Epithelial cell of prostate (primary cell): Measurements from ENCODE around the gene PCNX3.

ENCODE experiments used
- DNase-seq: peaks from one replicate; pipeline ENCODE4 v3.0.0-alpha.2; 2011; ENCODE audit warnings: low read depth, low spot score
- H3K27ac ChIP-seq: fragments of 450-650 bp; 2 replicates; pipeline ENCODE4 v1.5.1; 2017; ENCODE audit warnings: mild to moderate bottlenecking

PCNX3 gene

DNA sequence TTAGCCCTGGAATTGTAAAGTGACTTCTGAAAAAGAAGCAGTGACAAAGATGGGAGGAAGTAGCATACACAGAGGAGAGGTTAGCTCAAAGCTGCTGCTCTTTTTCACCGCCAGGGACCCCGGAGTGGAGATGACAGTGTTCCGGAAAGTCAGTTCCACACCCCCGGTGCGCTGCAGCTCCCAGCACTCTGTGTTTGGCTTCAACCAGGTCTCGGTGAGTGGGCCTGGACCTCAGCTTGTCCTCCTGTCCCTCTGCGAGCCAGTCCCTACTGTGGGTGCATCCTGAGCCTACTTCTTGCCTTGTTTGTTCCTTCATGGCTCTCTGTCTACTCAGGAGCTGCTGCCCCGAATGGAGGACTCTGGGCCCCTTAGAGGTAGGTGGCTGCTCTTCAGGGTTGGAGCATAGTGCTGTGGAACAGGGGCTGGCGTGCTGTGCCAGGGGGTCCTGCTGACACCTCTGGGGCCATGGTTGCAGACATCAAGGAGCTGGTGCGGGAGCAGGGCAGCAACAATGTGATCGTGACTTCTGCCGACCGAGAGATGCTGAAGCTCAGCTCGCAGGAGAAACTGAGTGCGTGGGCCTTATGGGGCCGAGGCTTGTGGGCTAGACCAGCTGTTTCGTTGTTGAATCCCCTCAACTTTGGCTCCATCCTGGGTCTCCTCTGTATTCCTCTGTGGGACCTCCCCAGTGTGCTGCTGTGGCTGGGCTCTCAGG, 1.7 kb downstream of the PCNX3 start:
- peak overlapping the region; percentile 93 for H3K27ac ChIP-seq

DNA sequence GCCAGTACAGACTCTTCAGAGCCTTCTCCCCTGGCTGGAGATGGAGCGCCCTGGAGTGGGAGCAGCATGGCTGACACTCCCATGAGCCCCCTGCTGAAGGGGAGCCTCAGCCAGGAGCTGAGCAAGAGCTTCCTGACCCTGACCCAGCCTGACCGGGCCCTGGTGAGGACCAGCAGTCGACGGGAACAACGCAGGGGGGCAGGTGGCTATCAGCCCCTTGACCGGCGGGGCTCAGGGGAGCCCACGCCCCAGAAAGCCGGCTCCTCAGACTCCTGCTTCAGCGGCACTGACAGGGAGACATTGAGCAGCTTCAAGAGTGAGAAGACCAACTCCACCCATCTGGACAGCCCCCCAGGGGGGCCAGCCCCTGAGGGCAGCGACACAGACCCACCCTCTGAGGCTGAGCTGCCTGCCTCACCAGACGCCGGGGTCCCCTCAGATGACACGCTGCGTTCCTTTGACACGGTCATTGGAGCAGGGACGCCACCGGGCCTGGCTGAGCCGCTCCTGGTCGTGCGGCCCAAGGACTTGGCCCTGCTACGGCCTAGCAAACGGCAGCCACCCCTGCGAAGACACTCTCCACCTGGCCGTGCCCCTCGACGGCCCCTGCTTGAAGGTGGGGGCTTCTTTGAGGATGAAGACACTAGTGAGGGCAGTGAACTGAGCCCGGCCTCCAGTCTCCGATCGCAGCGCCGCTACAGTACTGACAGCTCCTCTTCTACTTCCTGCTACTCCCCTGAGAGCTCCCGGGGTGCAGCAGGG, 2.6 kb downstream of the PCNX3 start:
- no peak for DNase-seq
- H3K27ac ChIP-seq, result no peak overlapping the region

More for the DNA sequence above, 1.7 kb downstream of the PCNX3 start:
- DNase-seq, result no peak

DNA sequence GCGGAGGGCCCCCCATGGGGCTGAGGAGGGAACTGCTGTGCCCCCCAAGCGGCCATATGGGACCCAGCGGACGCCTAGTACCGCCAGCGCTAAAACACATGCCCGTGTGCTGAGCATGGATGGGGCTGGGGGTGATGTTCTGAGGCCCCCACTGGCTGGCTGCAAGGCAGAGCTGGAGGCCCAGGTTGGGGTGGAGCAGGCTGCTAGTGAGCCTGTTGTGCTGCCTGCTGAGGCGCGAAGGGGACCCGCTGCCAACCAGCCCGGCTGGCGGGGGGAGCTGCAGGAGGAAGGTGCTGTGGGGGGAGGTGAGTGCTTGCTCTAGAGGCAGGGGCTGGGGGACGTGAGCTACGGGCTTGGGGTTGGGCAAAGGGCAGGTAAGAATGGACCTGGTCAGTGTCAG, 3.2 kb downstream of the PCNX3 start:
- no peak for DNase-seq
- H3K27ac ChIP-seq, result no peak overlapping the region

DNA sequence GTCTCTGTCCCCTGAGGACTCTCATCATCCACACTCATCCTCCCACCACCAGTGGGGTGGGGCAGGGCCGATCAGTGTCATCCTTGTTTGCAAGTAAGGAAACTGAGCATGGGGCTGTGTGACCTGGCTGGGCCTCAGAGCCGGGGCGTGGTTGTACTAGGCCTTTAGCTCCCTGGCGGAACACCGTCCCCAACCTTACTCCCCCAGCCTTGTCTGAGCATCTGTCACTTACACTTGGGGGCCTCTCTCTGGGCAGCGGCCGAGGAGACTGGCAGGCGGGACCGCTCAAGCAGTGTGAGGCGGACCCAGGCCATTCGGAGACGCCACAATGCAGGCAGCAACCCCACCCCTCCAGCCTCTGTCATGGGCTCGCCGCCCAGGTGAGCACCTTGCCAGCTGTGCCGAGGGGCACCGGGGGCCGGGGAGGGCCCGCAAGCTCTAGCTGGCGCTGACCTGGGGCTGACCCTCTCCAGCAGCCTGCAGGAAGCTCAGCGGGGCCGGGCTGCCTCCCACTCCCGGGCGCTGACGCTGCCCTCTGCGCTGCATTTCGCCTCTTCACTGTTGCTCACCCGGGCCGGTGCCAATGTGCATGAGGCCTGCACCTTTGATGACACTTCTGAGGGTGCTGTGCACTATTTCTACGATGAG, 3.8 kb downstream of the PCNX3 start:
- no peak for DNase-seq
- H3K27ac ChIP-seq, result no peak overlapping the region

DNA sequence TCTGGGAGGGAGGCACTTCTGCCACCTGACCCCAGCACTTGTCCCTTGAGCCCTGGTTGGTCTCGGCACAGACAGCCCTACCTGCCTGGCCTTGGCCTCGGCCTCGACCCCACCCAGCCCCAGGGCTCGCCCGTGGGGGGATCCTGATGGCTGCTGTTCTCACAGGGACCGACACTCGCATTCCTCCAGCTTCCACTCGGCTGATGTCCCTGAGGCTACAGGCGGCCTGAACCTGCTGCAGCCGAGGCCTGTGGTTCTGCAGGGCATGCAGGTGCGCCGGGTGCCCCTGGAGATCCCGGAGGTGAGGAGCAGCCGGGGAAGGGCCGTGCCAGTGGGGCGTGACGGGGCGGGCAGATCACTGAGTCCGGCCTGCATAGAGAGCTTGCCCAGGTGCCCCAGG, 5.1 kb downstream of the PCNX3 start:
- no peak for DNase-seq
- H3K27ac ChIP-seq, result no peak overlapping the region

DNA sequence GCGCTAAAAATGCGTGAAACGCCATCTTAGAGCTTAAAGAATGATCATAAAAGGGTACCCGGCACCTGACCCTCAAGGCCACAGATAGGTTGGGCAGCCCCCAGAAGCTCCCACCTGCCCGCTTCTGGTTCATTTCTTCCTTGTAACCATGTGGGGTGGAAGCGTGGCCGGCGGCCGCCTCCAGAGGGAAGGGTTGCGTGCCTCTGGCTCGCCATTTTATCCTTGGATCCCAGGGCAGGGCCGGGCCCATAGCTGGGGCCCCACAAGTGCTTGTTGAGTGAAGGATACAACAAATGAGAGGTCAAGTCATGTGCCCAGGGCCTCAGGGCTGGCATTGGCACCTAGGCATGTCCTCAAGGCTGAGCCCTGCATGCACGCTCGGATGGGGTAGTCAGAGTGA, 5.9 kb downstream of the PCNX3 start:
- H3K27ac ChIP-seq, result no peak overlapping the region
- DNase-seq, result no peak

DNA sequence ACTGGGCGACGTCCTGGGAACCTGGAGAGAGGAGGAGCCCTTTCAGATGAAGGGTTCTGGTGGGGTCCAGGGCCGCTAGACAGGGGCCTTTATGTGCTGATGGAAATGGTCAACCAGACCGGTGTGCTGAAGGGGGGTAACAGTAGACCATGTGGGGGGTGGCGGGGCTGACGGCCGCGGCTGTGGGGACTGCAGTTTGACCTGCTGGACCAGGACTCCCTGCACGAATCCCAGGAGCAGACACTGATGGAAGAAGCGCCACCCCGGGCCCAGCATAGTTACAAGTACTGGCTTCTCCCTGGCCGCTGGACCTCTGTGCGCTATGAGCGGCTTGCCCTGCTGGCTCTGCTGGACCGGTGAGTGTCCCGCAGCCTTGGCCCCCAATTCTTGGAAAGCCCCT, 6.4 kb downstream of the PCNX3 start:
- no peak for DNase-seq

DNA sequence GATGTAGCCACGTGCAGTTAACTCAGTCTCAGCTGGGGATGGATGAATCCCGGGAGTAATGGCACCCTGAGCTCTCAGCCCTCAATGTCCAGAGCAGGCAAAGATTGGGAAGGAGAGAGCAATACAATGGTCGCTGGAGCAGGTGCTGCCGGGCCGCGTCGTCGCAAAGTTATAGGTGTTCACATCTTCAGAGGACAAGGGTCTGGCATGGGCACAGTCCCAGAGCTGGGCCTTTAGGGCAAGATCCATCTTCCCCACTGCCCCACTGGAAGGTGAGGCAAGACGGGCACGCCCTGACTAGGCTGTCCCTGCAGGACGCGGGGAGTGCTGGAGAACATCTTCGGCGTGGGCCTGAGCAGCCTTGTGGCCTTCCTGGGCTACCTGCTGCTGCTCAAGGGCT, 7.6 kb downstream of the PCNX3 start:
- no peak for DNase-seq
- H3K27ac ChIP-seq, result no peak overlapping the region

More for the DNA sequence above, 6.4 kb downstream of the PCNX3 start:
- H3K27ac ChIP-seq, result no peak overlapping the region

DNA sequence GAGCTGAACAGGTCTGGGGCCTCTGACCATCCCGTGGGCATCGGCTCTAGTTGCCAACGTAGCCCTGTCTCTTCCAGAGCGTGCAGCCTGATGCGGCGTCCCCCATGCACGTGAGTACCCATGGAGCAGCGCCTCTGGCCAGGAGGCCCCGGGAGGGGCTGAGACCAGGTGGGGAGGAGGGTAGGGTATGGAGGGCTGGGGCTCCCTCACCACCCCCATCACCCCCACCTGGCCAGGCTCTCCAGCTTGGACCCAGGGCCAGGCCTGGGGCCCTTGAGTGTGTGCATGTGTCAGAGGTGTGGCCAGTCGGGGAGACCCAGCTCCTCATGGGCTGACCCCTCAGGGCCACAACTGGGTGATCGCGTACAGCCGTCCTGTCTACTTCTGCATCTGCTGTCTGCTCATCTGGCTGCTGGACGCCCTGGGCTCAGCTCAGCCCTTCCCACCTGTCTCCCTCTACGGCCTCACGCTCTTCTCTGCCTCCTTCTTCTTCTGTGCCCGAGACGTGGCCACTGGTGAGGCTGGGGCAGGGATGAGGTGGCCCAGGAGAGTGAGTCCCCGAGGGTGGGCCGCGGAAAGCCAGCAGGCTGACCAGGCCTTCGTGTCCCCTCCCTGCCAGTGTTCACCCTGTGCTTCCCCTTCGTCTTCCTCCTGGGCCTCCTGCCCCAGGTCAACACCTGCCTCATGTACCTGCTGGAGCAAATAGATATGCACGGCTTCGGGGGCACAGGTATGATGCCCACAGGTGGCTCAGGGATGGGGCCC, 8.5 kb downstream of the PCNX3 start:
- DNase-seq, result no peak

DNA sequence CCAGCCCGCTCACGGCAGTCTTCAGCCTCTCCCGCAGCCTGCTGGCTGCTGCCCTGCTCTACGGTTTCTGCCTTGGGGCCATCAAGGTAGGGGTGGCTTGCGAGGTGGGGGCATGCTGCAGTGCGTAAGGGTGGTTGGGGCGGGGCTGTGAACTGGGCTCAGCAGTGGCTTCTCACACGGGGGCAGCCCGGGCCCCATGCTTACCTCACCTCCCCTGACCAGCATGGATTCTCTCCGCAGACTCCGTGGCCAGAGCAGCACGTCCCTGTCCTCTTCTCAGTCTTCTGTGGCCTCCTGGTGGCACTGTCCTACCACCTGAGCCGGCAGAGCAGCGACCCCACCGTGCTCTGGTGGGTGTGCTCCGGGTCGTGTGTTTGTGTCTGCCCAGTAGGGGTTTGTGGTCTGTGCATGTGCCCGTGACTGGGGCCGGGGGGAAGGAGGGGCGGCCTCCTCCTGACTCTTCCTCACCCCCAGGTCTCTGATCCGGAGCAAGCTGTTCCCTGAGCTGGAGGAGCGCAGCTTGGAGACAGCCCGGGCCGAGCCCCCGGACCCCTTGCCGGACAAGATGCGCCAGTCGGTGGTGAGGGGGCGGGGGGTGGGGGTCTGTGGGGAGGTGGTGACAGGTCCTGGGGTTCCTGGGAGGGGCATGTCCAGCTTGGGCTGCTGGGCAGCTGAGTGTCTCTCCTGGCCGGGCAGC, 9.5 kb downstream of the PCNX3 start:
- DNase-seq, result no peak
- no peak overlapping the region for H3K27ac ChIP-seq

More for the DNA sequence above, 8.5 kb downstream of the PCNX3 start:
- H3K27ac ChIP-seq, result no peak overlapping the region

DNA sequence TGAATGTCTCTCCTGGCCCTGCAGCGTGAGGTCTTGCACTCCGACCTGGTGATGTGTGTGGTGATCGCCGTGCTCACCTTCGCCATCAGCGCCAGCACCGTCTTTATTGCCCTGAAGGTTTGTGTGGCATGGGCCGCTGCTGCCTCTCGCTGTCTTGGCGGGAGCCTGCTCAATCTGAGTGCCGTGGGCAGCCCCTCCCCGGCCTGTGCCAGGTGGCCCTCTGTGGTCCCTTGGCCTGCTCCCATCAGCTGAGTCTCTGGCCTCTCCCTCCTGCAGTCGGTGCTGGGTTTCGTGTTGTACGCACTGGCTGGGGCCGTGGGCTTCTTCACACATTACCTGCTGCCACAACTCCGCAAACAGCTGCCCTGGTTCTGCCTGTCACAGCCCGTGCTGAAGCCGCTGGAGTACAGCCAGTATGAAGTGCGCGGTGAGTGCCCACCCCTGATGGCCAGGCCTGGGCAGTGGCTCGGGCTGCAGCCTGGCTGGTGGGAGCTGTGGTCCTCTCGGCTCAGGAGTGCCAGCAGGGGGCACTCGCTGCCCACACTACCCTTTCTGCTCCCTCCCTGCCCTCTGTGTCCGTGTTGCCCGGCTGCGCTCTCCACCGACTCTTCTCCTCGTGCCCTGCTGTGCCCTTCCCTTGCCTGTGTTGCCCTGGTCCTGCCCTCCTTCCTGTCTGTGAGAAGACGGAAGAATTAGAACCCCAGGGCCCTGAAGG, 10.2 kb downstream of the PCNX3 start:
- H3K27ac ChIP-seq, result no peak overlapping the region
- DNase-seq, result no peak

DNA sequence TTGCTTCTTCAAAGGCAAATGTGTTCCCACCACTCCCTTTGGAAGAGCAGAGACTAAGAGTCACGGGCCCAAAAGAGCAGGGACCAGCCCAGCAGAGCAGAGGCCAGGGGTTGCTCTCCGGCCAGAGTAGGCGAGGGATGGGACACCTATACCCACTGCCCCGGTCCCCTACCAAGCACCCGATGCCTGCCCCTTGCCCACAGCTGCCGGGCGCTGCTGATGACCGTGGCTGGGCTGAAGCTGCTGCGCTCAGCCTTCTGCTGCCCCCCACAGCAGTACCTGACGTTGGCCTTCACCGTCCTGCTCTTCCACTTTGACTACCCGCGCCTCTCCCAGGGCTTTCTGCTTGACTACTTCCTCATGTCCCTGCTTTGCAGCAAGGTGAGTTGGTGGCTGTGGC, 11.6 kb downstream of the PCNX3 start:
- no peak overlapping the region for H3K27ac ChIP-seq
- no peak for DNase-seq

DNA sequence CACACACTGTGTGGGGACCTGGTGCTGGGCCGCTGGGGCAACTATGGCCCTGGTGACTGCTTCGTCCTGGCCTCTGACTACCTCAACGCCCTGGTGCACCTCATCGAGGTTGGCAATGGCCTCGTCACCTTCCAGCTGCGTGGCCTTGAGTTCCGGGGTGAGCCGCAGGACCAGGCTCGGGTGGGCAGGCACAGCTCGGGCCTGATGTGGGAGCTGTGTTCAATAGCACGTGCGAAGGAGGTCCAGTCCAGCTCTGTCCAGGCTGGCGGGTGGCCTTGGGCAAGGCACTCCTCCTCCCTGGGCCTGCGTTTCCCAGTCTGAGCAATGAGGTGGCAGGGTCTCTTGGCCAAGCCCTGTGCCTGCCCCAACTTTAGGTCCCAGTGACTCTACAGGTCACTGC, 14.0 kb downstream of the PCNX3 start:
- no peak overlapping the region for H3K27ac ChIP-seq
- no peak for DNase-seq

DNA sequence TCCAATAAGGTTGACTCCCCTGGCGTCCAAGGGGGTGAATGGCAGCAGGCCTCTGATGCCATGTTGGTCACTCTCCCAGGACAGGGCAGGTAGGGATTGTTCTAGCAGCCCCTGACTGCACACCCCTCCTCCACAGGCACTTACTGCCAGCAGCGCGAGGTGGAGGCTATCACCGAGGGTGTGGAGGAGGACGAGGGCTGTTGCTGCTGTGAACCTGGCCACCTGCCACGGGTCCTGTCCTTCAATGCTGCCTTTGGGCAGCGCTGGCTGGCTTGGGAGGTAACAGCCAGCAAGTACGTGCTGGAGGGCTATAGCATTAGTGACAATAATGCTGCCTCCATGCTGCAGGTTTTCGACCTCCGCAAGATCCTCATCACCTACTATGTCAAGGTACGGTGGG, 14.6 kb downstream of the PCNX3 start:
- no peak for DNase-seq
- H3K27ac ChIP-seq, result no peak overlapping the region

DNA sequence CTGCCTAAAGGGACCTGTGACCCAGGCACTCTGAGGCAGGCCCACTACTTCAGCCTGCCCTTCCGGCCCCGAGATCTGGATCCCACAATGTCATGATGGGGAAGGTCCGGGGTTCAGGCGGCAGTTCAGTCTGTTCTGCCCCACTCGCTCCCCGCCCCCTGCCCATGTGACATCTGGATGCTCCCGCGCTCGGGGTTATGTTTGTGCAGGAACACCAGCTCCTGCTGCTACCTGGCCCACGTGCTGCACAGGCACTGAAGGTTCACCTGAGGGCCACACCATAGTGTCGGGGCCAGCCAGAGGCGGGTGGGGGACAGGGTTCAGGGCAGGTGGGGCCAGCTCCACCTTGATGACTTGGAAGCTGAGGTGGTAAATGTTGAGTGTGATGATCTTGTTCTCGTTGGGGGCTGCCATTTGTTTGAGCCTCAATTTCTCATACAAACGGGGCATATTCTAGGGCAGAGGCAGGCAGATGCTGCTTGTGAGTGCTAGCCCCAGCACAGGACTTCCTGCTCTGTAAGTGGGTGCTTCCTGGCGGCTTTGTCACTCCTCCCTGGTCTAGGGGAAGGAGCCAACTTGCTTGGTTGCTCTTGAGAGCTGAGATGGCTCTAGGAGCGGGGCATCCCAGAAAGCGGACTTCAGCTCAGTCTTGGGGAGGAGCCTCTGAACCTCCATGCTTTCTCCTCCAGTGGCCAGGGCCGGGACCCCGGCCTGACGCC, 18.0 kb downstream of the PCNX3 start:
- no peak overlapping the region for H3K27ac ChIP-seq
- no peak for DNase-seq

DNA sequence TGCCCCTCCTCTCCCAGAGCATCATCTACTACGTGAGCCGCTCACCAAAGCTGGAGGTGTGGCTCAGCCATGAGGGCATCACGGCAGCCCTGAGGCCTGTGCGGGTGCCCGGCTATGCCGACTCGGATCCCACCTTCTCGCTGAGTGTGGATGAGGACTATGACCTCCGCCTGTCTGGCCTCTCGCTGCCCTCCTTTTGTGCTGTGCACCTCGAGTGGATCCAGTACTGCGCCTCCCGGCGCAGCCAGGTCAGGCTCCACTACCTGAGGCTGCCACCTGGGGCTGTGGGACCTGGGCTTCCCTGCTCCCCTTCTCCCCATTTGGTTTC, 18.5 kb downstream of the PCNX3 start:
- H3K27ac ChIP-seq, result no peak overlapping the region
- DNase-seq, result no peak

DNA sequence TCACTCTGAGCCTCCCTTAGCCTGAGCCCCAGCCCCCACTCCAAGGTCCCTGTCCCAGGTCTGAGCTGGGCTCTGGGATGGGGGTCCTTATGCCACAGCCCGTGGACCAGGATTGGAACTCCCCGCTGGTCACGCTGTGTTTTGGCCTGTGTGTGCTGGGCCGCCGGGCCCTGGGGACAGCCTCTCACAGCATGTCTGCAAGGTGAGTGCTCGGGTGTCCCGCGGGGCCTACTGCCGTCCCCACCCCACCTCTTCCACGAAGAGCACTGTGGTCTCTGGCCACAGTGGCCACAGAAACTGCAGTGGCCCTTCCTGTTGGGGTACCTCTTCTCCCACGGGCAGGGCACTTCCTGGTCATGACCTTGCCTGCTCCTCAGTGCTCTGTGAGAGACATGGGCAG, 18.9 kb downstream of the PCNX3 start:
- DNase-seq, result no peak
- no peak overlapping the region for H3K27ac ChIP-seq

DNA sequence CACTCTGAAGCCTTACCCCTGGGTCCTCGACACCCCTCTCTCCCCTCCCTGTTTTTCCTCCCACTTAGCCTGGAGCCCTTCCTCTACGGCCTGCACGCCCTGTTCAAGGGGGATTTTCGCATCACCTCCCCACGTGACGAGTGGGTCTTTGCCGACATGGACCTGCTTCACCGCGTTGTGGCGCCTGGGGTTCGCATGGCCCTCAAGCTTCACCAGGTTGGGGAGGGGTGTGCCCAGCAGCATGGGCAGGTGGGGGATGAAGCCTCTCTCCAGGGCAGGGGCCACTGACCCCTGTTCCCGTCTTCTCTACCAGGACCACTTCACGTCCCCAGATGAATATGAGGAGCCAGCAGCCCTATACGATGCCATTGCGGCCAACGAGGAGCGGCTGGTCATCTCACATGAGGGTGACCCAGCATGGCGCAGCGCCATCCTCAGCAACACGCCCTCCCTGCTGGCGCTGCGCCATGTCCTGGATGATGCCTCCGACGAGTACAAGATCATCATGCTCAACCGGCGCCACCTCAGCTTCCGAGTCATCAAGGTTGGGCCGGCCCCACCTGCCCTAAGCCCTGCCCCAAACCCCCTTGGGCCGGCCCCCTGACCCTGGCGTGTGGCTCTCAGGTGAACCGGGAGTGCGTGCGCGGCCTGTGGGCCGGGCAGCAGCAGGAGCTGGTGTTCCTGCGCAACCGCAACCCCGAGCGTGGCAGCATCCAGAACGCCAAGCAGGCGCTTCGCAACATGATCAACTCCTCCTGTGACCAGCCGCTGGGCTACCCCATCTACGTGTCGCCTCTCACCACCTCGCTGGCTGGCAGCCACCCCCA, 19.5 kb downstream of the PCNX3 start:
- H3K27ac ChIP-seq, result no peak overlapping the region
- DNase-seq, result no peak
